DMS79 treated with DMSO at 0.1 percent for 48 hours (cell line): ENCODE results near the gene CACNA1C.
"Not testable (repeated sequence)": the region's sequence is repeated elsewhere in the genome, so short reads cannot be mapped to it uniquely, and the experiment has no call there.

Source experiments
- DNase-seq: peaks from one replicate; lab custom pipeline; 2025; lab: John Stamatoyannopoulos, UW

CACNA1C gene

GRCh38 chr12:2234646-2235350 is 182.0 kb downstream of the CACNA1C start:
- no peak for DNase-seq

GRCh38 chr12:2236506-2237294 is 183.9 kb downstream of the CACNA1C start:
- no peak for DNase-seq

- no peak for DNase-seq
Measured at GRCh38 chr12:2238111-2238510, 185.3 kb downstream of the CACNA1C start.

- DNase-seq = no peak
Measured at GRCh38 chr12:2239381-2239871, 186.6 kb downstream of the CACNA1C start.

- no peak for DNase-seq
Measured at GRCh38 chr12:2240390-2240789, 187.6 kb downstream of the CACNA1C start.

GRCh38 chr12:2240984-2241383 is 188.2 kb downstream of the CACNA1C start:
- no peak for DNase-seq

GRCh38 chr12:2242216-2242615 is 189.4 kb downstream of the CACNA1C start:
- DNase-seq = no peak

- no peak for DNase-seq
Measured at GRCh38 chr12:2242816-2243215, 190.0 kb downstream of the CACNA1C start.

- no peak for DNase-seq
Measured at GRCh38 chr12:2243275-2243674, 190.5 kb downstream of the CACNA1C start.

GRCh38 chr12:2244013-2244861 is 191.4 kb downstream of the CACNA1C start:
- DNase-seq = peak; percentile 46

GRCh38 chr12:2246358-2246757 is 193.6 kb downstream of the CACNA1C start:
- no peak for DNase-seq

GRCh38 chr12:2247120-2247519 is 194.3 kb downstream of the CACNA1C start:
- no peak for DNase-seq

- DNase-seq = no peak
Measured at GRCh38 chr12:2247596-2247995, 194.8 kb downstream of the CACNA1C start.

- no peak for DNase-seq
Measured at GRCh38 chr12:2248087-2248900, 195.5 kb downstream of the CACNA1C start.

GRCh38 chr12:2248901-2249381 is 196.2 kb downstream of the CACNA1C start:
- peak; percentile 97 for DNase-seq

- DNase-seq = peak; percentile 31
Measured at GRCh38 chr12:2250797-2251196, 198.0 kb downstream of the CACNA1C start.

GRCh38 chr12:2251526-2252209 is 198.9 kb downstream of the CACNA1C start:
- peak; percentile 99 for DNase-seq

GRCh38 chr12:2255311-2255710 is 202.5 kb downstream of the CACNA1C start:
- no peak for DNase-seq

GRCh38 chr12:2255731-2256130 is 202.9 kb downstream of the CACNA1C start:
- DNase-seq = not testable (repeated sequence)

GRCh38 chr12:2256453-2256852 is 203.7 kb downstream of the CACNA1C start:
- no peak for DNase-seq

- DNase-seq = no peak
Measured at GRCh38 chr12:2256915-2257314, 204.1 kb downstream of the CACNA1C start.
